GM12801 (cell line): ENCODE data around the gene PDGFD.

Experiments used
- TF ChIP-seq, protein P1 (sequence below): IDR thresholded peaks from one replicate; pipeline ENCODE4 v1.5.1; 2011; ENCODE audit warnings: control low read depth; ENCODE audit not compliant: insufficient read length; ENCODE audit errors: extremely low read depth

PDGFD gene

DNA sequence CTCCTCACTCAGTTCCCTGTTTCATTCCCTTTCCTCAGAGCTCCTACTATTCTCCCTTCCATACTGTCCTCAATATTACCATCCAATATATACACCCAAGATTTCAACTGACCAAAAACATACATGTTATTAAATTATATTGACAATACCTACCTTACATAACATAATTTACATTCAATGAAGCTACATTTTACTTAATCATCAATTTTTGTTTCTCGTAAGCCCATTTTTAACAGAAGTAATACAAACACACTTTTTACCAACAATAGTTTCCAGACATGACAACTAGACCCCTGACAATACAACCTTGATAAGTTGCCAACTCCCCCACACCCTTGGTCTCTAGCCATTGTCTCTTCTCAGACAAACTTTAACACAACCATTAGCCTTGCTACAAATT, 273.3 kb downstream of the PDGFD start:
- TF ChIP-seq, protein P1, sequence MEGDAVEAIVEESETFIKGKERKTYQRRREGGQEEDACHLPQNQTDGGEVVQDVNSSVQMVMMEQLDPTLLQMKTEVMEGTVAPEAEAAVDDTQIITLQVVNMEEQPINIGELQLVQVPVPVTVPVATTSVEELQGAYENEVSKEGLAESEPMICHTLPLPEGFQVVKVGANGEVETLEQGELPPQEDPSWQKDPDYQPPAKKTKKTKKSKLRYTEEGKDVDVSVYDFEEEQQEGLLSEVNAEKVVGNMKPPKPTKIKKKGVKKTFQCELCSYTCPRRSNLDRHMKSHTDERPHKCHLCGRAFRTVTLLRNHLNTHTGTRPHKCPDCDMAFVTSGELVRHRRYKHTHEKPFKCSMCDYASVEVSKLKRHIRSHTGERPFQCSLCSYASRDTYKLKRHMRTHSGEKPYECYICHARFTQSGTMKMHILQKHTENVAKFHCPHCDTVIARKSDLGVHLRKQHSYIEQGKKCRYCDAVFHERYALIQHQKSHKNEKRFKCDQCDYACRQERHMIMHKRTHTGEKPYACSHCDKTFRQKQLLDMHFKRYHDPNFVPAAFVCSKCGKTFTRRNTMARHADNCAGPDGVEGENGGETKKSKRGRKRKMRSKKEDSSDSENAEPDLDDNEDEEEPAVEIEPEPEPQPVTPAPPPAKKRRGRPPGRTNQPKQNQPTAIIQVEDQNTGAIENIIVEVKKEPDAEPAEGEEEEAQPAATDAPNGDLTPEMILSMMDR = no peak

DNA sequence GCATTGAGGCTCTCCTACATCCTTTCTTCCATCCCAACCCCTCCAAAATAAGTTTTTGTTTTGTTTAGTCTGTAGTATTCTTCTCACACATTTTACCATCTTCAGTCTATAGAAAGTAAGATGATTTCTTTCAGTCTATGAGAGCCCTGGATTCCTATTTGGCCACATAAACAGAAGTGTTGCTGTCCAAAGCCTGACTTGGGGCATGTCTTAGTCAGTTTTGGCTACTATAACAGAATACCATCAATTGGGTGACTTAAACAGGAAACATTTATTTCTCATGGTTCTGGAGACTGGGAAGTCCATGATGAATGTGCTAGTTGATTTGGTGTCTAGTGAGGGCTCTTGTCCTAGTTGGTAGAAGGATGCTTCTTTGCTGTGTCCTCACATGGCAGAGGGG, 274.3 kb downstream of the PDGFD start:
- TF ChIP-seq, protein P1 = no peak

DNA sequence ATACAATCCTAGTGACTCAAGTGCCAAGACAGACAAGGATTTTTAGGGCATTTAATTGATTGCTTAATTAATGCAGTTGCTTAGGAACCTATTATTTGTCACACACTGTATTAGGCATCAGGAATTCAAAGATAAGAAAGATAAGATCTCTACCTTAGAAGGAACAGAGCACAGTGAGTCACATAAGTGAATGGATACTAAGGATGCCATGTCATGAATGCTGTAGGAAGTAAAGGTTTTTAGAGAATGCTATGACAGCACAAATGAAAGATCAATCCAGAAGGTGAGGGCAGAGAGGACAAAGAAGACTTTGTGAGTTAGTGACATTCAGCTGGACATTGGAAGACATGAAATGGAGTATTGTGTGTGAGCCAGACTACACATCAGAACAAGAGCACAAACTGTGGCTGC, 275.4 kb downstream of the PDGFD start:
- TF ChIP-seq, protein P1 = no peak

DNA sequence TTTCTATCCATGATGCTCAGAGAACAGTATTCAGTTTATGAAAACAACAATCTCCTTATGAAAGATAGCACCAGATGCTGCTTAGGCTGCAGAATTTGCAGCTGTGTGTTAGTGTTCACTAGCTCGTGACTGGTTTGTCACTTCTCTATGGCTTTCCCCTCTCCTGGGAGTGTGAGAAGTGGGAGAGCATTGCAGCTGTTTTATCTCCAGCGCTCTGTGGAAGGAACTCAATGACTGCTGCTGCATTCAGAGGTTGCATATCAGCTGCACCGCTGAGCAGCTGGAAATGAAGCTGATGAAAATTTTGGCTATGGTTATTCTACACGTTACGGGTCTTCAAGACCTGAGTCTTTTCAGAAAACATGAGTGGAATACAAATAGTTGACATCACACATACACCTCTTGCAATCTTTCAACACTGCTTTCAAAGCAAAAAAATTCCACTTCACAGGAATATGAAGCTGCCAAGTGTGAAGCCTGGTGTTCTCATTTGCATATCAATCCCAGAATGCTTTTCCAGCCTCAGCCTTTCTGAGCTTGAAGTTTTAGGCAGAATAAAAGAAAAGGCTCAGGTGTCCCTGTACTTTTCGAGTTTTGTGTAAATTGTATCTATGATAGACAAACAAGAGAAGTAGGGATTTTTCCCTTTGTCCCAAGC, 276.8 kb downstream of the PDGFD start:
- TF ChIP-seq, protein P1 = no peak

DNA sequence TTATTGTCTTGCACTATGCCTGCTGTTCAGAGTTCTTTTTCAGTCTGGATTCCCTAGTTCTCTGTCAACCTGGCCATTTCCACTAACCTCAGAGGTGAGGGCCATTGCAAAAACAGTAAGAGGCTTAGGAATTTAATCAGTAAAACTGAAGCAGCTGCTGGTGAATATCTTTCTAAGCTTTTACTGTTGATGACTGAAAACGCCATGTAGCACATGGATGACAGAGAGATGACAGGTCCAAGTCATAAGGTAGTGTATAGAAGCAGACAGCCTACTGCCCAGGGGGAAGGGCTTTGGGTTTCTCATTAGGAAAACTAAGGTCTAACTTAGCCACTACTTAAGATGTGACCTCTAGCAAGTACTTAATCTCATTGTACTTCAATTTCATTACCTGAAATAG, 280.1 kb downstream of the PDGFD start:
- TF ChIP-seq, protein P1 = no peak

DNA sequence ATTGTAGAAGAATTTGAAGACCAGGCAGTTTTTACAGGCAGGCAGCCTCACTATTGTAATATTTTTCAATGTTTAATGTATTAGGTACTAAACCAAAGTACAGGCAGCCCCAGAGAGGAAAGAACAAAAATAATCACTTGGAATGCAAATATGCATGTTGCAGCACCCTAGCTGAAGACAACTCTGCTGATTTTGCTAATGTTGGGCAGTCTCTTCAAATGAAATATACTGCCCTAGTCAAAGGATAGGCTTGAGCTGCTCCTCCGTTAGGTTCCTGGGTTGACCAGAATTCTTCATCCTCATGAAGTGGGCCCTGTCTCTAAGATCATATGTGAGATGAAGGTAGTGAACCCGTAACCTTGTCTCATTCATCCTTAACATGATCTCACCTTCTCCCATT, 280.7 kb downstream of the PDGFD start:
- TF ChIP-seq, protein P1 = no peak

DNA sequence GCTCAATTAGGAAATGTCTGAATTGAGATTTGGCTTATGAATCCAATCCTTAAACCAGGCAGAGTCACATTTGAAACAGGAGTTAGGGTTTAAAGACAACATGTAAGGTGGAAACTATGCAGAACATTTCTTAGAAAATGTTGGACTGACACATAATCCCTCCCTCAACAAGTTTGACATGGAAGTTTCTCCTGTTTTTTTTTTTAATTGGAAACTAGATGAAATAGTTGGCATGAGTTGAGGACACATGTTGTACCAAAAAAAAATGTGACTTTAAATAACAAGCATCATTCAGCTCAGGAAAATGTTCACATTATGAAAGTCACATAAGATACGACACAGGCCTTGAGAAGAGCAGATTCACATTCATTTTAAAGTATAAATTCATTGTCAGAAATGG, 282.4 kb downstream of the PDGFD start:
- TF ChIP-seq, protein P1 = no peak

DNA sequence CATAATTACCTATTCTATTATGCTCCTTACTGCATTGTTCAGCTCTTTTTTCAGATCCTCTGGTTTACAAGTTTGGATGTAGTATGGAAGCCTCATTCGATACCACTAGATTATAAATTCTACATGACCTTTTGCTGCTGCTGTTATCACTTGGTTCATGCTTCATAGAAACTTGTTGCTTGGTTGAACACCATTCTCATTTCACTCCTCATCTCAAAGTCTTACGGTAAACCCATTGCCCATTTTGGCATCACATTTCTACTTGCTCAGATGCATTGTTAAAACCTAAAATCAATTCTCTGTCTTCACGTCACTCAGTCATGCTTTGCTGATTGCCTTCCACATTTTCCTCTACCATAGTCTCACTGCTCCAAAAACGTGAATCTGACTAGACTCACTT, 283.0 kb downstream of the PDGFD start:
- TF ChIP-seq, protein P1 = no peak
